A549 (cell line): Measurements from ENCODE around the gene SLC39A5. TPM values are rescaled to one million over a fixed set of nuclear protein-coding genes. Genes with fewer than 3 reads are reported as not detected.

ENCODE experiments used
- ATAC-seq, 2 experiments: fragments of 200-7000 bp in 1 of 2; fragments of >200 bp in 1 of 2; cut with Nextera tagmentation in 1 of 2; cut with Tn5 transposase in 1 of 2; 3 replicates each; pipeline versions ENCODE4 v1.8.0 to v1.9.1; 2018 to 2020; ENCODE audit warnings: mild to moderate bottlenecking in 1 of 2, moderate library complexity in 1 of 2
- CTCF ChIA-PET: fragments of 300-600 bp; sonication (Branson Sonifier 250); formaldehyde crosslinking; extraction: SDS; loops from one replicate; lab custom pipeline; 2021; ENCODE audit warnings: antibody characterized with exemption, inconsistent platforms; lab: Yijun Ruan, JAX
- POLR2A ChIA-PET: fragments of 350-600 bp; formaldehyde crosslinking; extraction: SDS; loops from one replicate; lab custom pipeline; 2021; ENCODE audit warnings: antibody characterized with exemption, inconsistent platforms; lab: Yijun Ruan, JAX
- DNase-seq, 2 experiments: peaks; one replicate each; pipeline versions ENCODE4 v3.0.0 to v3.0.0-alpha.2; 2011 to 2016; ENCODE audit warnings: low read depth in 1 of 2, low spot score in 1 of 2
- FAIRE-seq: peaks from 2 replicates; lab custom pipeline; 2011; peaks lifted over from hg19 to GRCh38; lab: Jason Lieb, UNC
- H3K27ac ChIP-seq, 2 experiments: fragments of >200 bp; sonication (Bioruptor Twin); formaldehyde crosslinking; 3 replicates each; pipeline ENCODE4 v1.5.1; 2016 to 2017
- H3K4me1 ChIP-seq: fragments of >200 bp; sonication (Bioruptor Twin); formaldehyde crosslinking; 3 replicates; pipeline ENCODE4 v1.6.1; 2016
- H3K4me2 ChIP-seq: fragments of >200 bp; sonication (Bioruptor Twin); formaldehyde crosslinking; 3 replicates; pipeline ENCODE4 v1.6.1; 2016
- H3K4me3 ChIP-seq: fragments of >200 bp; sonication (Bioruptor Twin); formaldehyde crosslinking; 3 replicates; pipeline ENCODE4 v1.5.1; 2016
- H3K9me3 ChIP-seq: fragments of >200 bp; sonication (Bioruptor Twin); formaldehyde crosslinking; 3 replicates; pipeline ENCODE4 v1.6.1; 2016
- BHLHE40 ChIP-seq: IDR thresholded peaks from 2 replicates; pipeline ENCODE4 v1.6.1; 2012; ENCODE audit warnings: low read depth, low read length, inconsistent platforms
- CBX2 ChIP-seq: fragments of 200-600 bp; sonication (generic); IDR thresholded peaks from 2 replicates; pipeline ENCODE4 v1.6.1; 2016; ENCODE audit warnings: low read depth, mild to moderate bottlenecking, borderline replicate concordance
- EP300 ChIP-seq, 2 experiments: fragments of >200 bp; sonication (Bioruptor Twin); formaldehyde crosslinking; IDR thresholded peaks; 2 replicates in 1 of 2; 3 replicates in 1 of 2; pipeline ENCODE4 v1.6.1; 2016 to 2017
- ESRRA ChIP-seq: fragments of 150-350 bp; IDR thresholded peaks from 2 replicates; pipeline ENCODE4 v1.6.1; 2014; ENCODE audit warnings: mild to moderate bottlenecking, low read length, borderline replicate concordance
- FOSB ChIP-seq: fragments of 250-450 bp; sonication (Bioruptor Pico); IDR thresholded peaks from 2 replicates; pipeline ENCODE4 v1.5.0; 2020; ENCODE audit warnings: mild to moderate bottlenecking, moderate library complexity
- FOSL2 ChIP-seq, 2 experiments: fragments of 450-650 bp in 1 of 2; fragments of >200 bp in 1 of 2; sonication (Bioruptor Twin) in 1 of 2; formaldehyde crosslinking; IDR thresholded peaks; 2 replicates each; pipeline versions ENCODE4 v1.5.0 to v1.6.1; 2016 to 2020; ENCODE audit warnings: mild to moderate bottlenecking in 1 of 2, moderate library complexity in 1 of 2
- HOXB13 ChIP-seq: fragments of 250-450 bp; sonication (Bioruptor Pico); IDR thresholded peaks from 2 replicates; pipeline ENCODE4 v1.5.0; 2020; ENCODE audit warnings: low read depth, mild to moderate bottlenecking, moderate library complexity
- HOXB5 ChIP-seq: fragments of 250-450 bp; sonication (Bioruptor Pico); IDR thresholded peaks from 2 replicates; pipeline ENCODE4 v1.5.0; 2020; ENCODE audit warnings: mild to moderate bottlenecking, moderate library complexity
- JUNB ChIP-seq: fragments of >200 bp; sonication (Bioruptor Twin); formaldehyde crosslinking; IDR thresholded peaks from 2 replicates; pipeline ENCODE4 v1.6.1; 2016
- MAZ ChIP-seq: fragments of 150-350 bp; IDR thresholded peaks from 2 replicates; pipeline ENCODE4 v1.6.1; 2014; ENCODE audit warnings: antibody characterized with exemption, low read depth, low read length, borderline replicate concordance
- MYC ChIP-seq: IDR thresholded peaks from 2 replicates; pipeline ENCODE4 v1.6.1; 2012; ENCODE audit warnings: mild to moderate bottlenecking, inconsistent platforms, low read length, improper control_type of control experiment, borderline replicate concordance
- NR3C1 ChIP-seq: fragments of >200 bp; sonication (Bioruptor Twin); formaldehyde crosslinking; IDR thresholded peaks from 3 replicates; pipeline ENCODE4 v1.6.1; 2017
- PHF8 ChIP-seq: fragments of 200-600 bp; sonication (generic); IDR thresholded peaks from 2 replicates; pipeline ENCODE4 v1.6.1; 2016; ENCODE audit warnings: low read depth, mild to moderate bottlenecking, antibody characterized with exemption, moderate library complexity, borderline replicate concordance
- RAD21 ChIP-seq, 2 experiments: fragments of >200 bp in 1 of 2; sonication (Bioruptor Twin) in 1 of 2; formaldehyde crosslinking in 1 of 2; IDR thresholded peaks in 1 of 2; conservative IDR thresholded peaks in 1 of 2; 2 replicates in 1 of 2; 3 replicates in 1 of 2; pipeline ENCODE4 v1.6.1; 2012 to 2018; ENCODE audit warnings: inconsistent platforms in 1 of 2
- RARB ChIP-seq: fragments of 250-450 bp; sonication (Bioruptor Pico); IDR thresholded peaks from 2 replicates; pipeline ENCODE4 v1.8.0; 2021; ENCODE audit warnings: mild to moderate bottlenecking, moderate library complexity
- RFX5 ChIP-seq: fragments of 450-650 bp; IDR thresholded peaks from 2 replicates; pipeline ENCODE4 v1.7.1; 2014; ENCODE audit warnings: antibody characterized with exemption, mild to moderate bottlenecking, moderate library complexity
- RNF2 ChIP-seq: fragments of 200-600 bp; sonication (generic); IDR thresholded peaks from 2 replicates; pipeline ENCODE4 v1.6.1; 2016; ENCODE audit warnings: low read depth, mild to moderate bottlenecking, antibody characterized with exemption, moderate library complexity, borderline replicate concordance
- SMC3 ChIP-seq: fragments of >200 bp; sonication (Bioruptor Twin); formaldehyde crosslinking; IDR thresholded peaks from 3 replicates; pipeline ENCODE4 v1.6.1; 2018; ENCODE audit warnings: inconsistent platforms
- TFCP2L1 ChIP-seq: fragments of 250-450 bp; sonication (Bioruptor Pico); IDR thresholded peaks from 2 replicates; pipeline ENCODE4 v1.5.0; 2021; ENCODE audit warnings: mild to moderate bottlenecking
- ZC3H11A ChIP-seq: fragments of 450-650 bp; IDR thresholded peaks from 2 replicates; pipeline ENCODE4 v1.6.1; 2014; ENCODE audit warnings: antibody characterized with exemption, mild to moderate bottlenecking
- WGBS: methylation state at CpG from one replicate; pipeline ENCODE4 v1.1.6; 2017; ENCODE audit errors: missing lambda C conversion rate; 5-methylcytosine and 5-hydroxymethylcytosine counted together
- polyA plus RNA-seq, 4 experiments: library from polyadenylated mRNA; depleted of rRNA in 3 of 4; stranded (reverse); fragments of >200 nt; fragmentation: RNase III in 1 of 4; extraction: RNeasy Plus Mini Kit Qiagen cat#74134 plus additional on column Dnase treatment in 1 of 4; gene quantifications; 2 replicates in 3 of 4; 3 replicates in 1 of 4; pipeline ENCODE4 v1.2.3, GENCODE V29; 2011 to 2017
- TF ChIP-seq, protein P1 (sequence below): fragments of >200 bp; sonication (Bioruptor Twin); formaldehyde crosslinking; IDR thresholded peaks from 3 replicates; pipeline ENCODE4 v1.5.1; 2016
- TF ChIP-seq, protein P2 (sequence below): fragments of 200-600 bp; sonication (generic); IDR thresholded peaks from 2 replicates; pipeline ENCODE4 v1.6.1; 2016; ENCODE audit warnings: antibody characterized with exemption, mild to moderate bottlenecking, moderate library complexity
- TF ChIP-seq, protein P3 (sequence below): IDR thresholded peaks from 2 replicates; pipeline ENCODE4 v1.6.1; 2012; ENCODE audit warnings: low read depth, borderline replicate concordance
- TF ChIP-seq, protein P4 (sequence below): fragments of 250-450 bp; sonication (Bioruptor Pico); IDR thresholded peaks from 2 replicates; pipeline ENCODE4 v1.5.0; 2021; ENCODE audit warnings: mild to moderate bottlenecking, moderate library complexity, borderline replicate concordance

The SLC39A5 gene
- polyA plus RNA-seq, 2 of the 4 experiments (the other 2 are of a cell fraction), result 0.23 TPM; not detected in 1

DNA sequence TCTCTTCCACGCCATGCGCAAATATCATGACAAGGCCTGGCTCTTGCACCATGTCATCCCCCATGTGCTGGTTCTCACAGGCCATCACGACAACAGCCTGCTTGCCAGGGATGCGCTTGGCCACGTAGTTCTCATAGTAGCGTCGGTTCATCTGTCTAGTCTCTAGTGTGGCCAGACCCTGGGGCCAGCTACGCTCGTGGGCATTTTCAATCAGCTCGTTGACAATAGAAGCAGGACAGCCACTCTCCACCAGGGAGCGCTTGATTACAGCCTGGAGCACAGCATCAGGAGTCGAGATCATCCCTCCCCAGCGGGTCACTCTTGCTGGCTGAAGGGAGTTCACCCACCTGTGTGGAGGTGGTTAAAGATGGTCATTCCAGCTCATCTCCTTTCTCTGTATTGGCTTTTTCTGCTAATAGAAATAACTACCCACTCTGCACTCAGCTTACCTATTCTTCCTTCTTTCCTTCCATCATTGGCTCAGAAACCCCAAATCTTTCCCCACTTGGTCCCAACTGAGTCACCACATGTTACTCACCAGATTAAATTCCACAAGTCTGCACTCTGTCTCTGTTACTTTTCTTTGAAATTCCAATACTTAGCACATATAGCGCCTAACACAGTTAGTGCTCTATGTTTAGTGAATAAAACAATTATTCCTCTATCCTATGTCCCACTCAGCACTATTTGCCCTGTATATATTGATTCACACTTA, 23.2 kb upstream of the SLC39A5 start:
- ChIA-PET CTCF (interaction anchor here (0.6 to 6.1 kb wide), 27 partner anchors 10 to 373 kb away, joined by 3 to 77 read pairs (median 4); partner anchors contain the start of genes ANKRD52, RNF41, SMARCC2 and SPRYD4), POLR2A (interaction anchor here (3.4 kb wide), 1 partner anchor 15 kb away, joined by 34 read pairs; the partner anchor contains the start of gene RNF41)
- Histone ChIP-seq H3K9me3 (no peaks in the 10 kb centered on the region), H3K27ac (no peak overlapping the region), H3K4me2 (no peak overlapping the region), H3K4me3 (no peak overlapping the region), H3K4me1 (no peaks in the 10 kb centered on the region)
- 63% methylated on average over 14 of the region's 14 CpGs for WGBS
- TF ChIP-seq HOXB13 (CRISPR knock-in tag) (no peak), SMC3 (peak; percentile 46; the same call in 2 of the 3 replicates), CBX2 (no peak), JUNB (no peak), HOXB5 (CRISPR knock-in tag) (no peak), RFX5 (no peak), TFCP2L1 (CRISPR knock-in tag) (no peak), RAD21 (conservative IDR thresholded peaks at IDR 0.05 in 1 of 2, IDR thresholded peaks at IDR 0.05 in 1 of 2) (peak; percentile 45 to 68; a peak in 4 of 5 replicates), EP300 (IDR thresholded peaks at IDR 0.05) (no peak), ESRRA (no peak), BHLHE40 (no peak), MAZ (no peak), FOSL2 (IDR thresholded peaks at IDR 0.05) (no peak), FOSL2 (CRISPR knock-in tag; IDR thresholded peaks at IDR 0.05) (no peak), MYC (no peak), ZC3H11A (no peak)
- TF ChIP-seq, protein P1, sequence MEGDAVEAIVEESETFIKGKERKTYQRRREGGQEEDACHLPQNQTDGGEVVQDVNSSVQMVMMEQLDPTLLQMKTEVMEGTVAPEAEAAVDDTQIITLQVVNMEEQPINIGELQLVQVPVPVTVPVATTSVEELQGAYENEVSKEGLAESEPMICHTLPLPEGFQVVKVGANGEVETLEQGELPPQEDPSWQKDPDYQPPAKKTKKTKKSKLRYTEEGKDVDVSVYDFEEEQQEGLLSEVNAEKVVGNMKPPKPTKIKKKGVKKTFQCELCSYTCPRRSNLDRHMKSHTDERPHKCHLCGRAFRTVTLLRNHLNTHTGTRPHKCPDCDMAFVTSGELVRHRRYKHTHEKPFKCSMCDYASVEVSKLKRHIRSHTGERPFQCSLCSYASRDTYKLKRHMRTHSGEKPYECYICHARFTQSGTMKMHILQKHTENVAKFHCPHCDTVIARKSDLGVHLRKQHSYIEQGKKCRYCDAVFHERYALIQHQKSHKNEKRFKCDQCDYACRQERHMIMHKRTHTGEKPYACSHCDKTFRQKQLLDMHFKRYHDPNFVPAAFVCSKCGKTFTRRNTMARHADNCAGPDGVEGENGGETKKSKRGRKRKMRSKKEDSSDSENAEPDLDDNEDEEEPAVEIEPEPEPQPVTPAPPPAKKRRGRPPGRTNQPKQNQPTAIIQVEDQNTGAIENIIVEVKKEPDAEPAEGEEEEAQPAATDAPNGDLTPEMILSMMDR, result peak; percentile 61
- ATAC-seq (peak; percentile 94 to 96), DNase-seq (peak; percentile 72 to 74), FAIRE-seq (no peak)

DNA sequence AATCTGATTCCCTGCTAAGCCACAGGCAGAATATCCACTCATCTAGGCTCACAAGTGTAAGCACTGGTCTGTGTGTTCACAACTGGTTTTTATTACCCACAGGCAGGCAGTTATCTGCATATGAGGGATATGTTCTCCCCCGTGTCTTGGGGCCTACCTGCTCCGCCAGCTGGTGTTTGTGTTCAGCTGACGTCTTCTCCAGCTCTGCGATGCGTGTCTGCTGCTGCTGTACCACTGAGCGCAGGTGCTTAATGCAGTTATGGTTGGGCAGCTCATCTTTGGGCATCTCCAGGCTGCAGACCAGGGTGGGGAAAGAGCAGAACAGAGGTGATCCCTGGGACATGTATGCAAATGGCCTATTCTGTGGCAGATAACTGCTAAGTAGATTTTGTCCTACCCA, 21.8 kb upstream of the SLC39A5 start:
- DNase-seq (no peak), ATAC-seq (no peak), FAIRE-seq (no peak)
- ChIA-PET POLR2A (interaction anchor here (0.6 to 3.4 kb wide), 2 partner anchors 14 to 417 kb away, joined by 3 to 34 read pairs; partner anchors contain the start of gene RNF41), CTCF (interaction anchor here (0.8 to 6.1 kb wide), 9 partner anchors 9 to 306 kb away, joined by 3 to 77 read pairs (median 5); partner anchors contain the start of genes ANKRD52, COQ10A, RNF41 and SMARCC2)
- Histone ChIP-seq H3K9me3 (no peaks in the 10 kb centered on the region), H3K4me1 (no peaks in the 10 kb centered on the region), H3K4me3 (no peak overlapping the region), H3K27ac (no peak overlapping the region), H3K4me2 (no peak overlapping the region)
- 94% methylated on average over 6 of the region's 6 CpGs for WGBS
- TF ChIP-seq FOSB (CRISPR knock-in tag), result no peak
- TF ChIP-seq, protein P2, sequence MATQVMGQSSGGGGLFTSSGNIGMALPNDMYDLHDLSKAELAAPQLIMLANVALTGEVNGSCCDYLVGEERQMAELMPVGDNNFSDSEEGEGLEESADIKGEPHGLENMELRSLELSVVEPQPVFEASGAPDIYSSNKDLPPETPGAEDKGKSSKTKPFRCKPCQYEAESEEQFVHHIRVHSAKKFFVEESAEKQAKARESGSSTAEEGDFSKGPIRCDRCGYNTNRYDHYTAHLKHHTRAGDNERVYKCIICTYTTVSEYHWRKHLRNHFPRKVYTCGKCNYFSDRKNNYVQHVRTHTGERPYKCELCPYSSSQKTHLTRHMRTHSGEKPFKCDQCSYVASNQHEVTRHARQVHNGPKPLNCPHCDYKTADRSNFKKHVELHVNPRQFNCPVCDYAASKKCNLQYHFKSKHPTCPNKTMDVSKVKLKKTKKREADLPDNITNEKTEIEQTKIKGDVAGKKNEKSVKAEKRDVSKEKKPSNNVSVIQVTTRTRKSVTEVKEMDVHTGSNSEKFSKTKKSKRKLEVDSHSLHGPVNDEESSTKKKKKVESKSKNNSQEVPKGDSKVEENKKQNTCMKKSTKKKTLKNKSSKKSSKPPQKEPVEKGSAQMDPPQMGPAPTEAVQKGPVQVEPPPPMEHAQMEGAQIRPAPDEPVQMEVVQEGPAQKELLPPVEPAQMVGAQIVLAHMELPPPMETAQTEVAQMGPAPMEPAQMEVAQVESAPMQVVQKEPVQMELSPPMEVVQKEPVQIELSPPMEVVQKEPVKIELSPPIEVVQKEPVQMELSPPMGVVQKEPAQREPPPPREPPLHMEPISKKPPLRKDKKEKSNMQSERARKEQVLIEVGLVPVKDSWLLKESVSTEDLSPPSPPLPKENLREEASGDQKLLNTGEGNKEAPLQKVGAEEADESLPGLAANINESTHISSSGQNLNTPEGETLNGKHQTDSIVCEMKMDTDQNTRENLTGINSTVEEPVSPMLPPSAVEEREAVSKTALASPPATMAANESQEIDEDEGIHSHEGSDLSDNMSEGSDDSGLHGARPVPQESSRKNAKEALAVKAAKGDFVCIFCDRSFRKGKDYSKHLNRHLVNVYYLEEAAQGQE, result no peak
- TF ChIP-seq, protein P1, result no peak
- TF ChIP-seq RNF2, result no peak
- no peak for TF ChIP-seq MYC
- TF ChIP-seq, protein P3, sequence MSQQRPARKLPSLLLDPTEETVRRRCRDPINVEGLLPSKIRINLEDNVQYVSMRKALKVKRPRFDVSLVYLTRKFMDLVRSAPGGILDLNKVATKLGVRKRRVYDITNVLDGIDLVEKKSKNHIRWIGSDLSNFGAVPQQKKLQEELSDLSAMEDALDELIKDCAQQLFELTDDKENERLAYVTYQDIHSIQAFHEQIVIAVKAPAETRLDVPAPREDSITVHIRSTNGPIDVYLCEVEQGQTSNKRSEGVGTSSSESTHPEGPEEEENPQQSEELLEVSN, result no peak
- no peak for TF ChIP-seq HOXB5 (CRISPR knock-in tag)
- no peak for TF ChIP-seq ESRRA
- no peak for TF ChIP-seq RARB (CRISPR knock-in tag)
- no peak for TF ChIP-seq NR3C1
- no peak for TF ChIP-seq PHF8
- TF ChIP-seq, protein P4, sequence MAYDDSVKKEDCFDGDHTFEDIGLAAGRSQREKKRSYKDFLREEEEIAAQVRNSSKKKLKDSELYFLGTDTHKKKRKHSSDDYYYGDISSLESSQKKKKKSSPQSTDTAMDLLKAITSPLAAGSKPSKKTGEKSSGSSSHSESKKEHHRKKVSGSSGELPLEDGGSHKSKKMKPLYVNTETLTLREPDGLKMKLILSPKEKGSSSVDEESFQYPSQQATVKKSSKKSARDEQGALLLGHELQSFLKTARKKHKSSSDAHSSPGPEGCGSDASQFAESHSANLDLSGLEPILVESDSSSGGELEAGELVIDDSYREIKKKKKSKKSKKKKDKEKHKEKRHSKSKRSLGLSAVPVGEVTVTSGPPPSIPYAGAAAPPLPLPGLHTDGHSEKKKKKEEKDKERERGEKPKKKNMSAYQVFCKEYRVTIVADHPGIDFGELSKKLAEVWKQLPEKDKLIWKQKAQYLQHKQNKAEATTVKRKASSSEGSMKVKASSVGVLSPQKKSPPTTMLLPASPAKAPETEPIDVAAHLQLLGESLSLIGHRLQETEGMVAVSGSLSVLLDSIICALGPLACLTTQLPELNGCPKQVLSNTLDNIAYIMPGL (CRISPR knock-in tag), result no peak
